OCI-LY1 (cell line): ENCODE measurements around the gene ITGB8.

ENCODE experiments used
- EZH2 ChIP-seq: fragments of 200-600 bp; sonication (generic), shearing (Covaris generic); IDR thresholded peaks from 2 replicates; pipeline ENCODE4 v1.8.0; 2017; ENCODE audit warnings: borderline replicate concordance, mixed run types, mild to moderate bottlenecking, antibody characterized with exemption, low read length, moderate library complexity, mixed read lengths
- TF ChIP-seq, protein P1 (sequence below): fragments of 200-600 bp; sonication (generic), shearing (Covaris generic); IDR thresholded peaks from 2 replicates; pipeline ENCODE4 v1.5.1; 2017; ENCODE audit warnings: mild to moderate bottlenecking, antibody characterized with exemption, low read length, moderate library complexity, mixed read lengths

DNA sequence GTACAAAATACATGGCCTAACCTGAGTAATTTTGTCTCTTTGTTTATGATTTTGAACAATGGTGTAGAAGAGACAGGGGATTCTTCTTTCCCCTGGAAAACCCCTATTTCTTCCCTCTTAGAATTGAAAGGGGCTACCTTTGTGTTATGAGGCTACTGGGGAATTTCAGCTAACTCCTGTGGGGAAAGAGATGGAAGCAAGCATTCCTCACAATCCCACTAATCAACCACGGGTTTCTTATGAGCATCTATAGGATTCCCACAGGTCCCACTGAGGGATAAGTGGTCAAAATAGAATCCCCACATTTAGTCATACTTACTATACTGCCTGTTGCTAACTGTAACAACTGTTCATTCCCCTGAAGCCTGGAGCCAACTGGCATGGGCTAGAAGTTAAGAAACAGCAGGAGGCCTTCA, 32.2 kb upstream of the ITGB8 start:
- TF ChIP-seq, protein P1, sequence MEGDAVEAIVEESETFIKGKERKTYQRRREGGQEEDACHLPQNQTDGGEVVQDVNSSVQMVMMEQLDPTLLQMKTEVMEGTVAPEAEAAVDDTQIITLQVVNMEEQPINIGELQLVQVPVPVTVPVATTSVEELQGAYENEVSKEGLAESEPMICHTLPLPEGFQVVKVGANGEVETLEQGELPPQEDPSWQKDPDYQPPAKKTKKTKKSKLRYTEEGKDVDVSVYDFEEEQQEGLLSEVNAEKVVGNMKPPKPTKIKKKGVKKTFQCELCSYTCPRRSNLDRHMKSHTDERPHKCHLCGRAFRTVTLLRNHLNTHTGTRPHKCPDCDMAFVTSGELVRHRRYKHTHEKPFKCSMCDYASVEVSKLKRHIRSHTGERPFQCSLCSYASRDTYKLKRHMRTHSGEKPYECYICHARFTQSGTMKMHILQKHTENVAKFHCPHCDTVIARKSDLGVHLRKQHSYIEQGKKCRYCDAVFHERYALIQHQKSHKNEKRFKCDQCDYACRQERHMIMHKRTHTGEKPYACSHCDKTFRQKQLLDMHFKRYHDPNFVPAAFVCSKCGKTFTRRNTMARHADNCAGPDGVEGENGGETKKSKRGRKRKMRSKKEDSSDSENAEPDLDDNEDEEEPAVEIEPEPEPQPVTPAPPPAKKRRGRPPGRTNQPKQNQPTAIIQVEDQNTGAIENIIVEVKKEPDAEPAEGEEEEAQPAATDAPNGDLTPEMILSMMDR, result no peak
- TF ChIP-seq EZH2, result no peak
